ENCODE data around the gene TBC1D25. TPM values are rescaled to one million over a fixed set of nuclear protein-coding genes. Genes with fewer than 3 reads are reported as not detected.
"Not testable (repeated sequence)": the region's sequence is repeated elsewhere in the genome, so short reads cannot be mapped to it uniquely, and the experiment has no call there.

Gene TBC1D25
- total RNA-seq, 4 donors from 2014 or later, result 9.9 to 15.9 (median 12.2) TPM

GRCh38 chrX:48540480-48540879, 966 bp downstream of the TBC1D25 start:
- WGBS, 2 donors, result 77 to 94% methylated on average over 7 of the region's 7 CpGs
- H3K9me3 ChIP-seq, result no peaks in the 10 kb centered on the region
- H3K27me3 ChIP-seq, result no peaks in the 10 kb centered on the region
- H3K4me1 ChIP-seq, result peaks cover 0 to 11% (median 2%) of the 10 kb centered on the region in 4 donors
- TF ChIP-seq EP300 (IDR thresholded peaks at IDR 0.05) (no peak), CTCF (IDR thresholded peaks at IDR 0.05) (no peak), POLR2A (IDR thresholded peaks at IDR 0.05) (no peak)
- no peak for DNase-seq (ENCODE audit: low spot score in 2 of 2)
- peak overlapping the region in 3 of 4 donors; percentile 55 to 80 (median 77) for H3K4me3 ChIP-seq
- peak overlapping the region; percentile 92 to 97 (median 95) for H3K27ac ChIP-seq
- H3K36me3 ChIP-seq, result peaks cover 0 to 26% (median 0%) of the 10 kb centered on the region in 3 donors

- TF ChIP-seq EP300 (IDR thresholded peaks at IDR 0.05) (no peak), CTCF (IDR thresholded peaks at IDR 0.05) (no peak), POLR2A (IDR thresholded peaks at IDR 0.05) (no peak)
- H3K9me3 ChIP-seq, result no peaks in the 10 kb centered on the region
- H3K27ac ChIP-seq, result no peak overlapping the region
- peaks cover 0 to 11% (median 2%) of the 10 kb centered on the region in 4 donors for H3K4me1 ChIP-seq
- DNase-seq (ENCODE audit: low spot score in 2 of 2), result no peak
- no peaks in the 10 kb centered on the region for H3K27me3 ChIP-seq
- H3K36me3 ChIP-seq, result peaks cover 0 to 26% (median 0%) of the 10 kb centered on the region in 3 donors
- H3K4me3 ChIP-seq, result no peak overlapping the region
- 73 to 74% methylated on average over 10 of the region's 10 CpGs for WGBS, 2 donors
Measured at GRCh38 chrX:48541140-48541814, 1.8 kb downstream of the TBC1D25 start.

GRCh38 chrX:48548871-48549270, 9.4 kb downstream of the TBC1D25 start:
- no peaks in the 10 kb centered on the region for H3K9me3 ChIP-seq
- H3K36me3 ChIP-seq, result peaks cover 0 to 19% (median 0%) of the 10 kb centered on the region in 3 donors
- H3K4me1 ChIP-seq, result no peaks in the 10 kb centered on the region
- no peak overlapping the region for H3K27ac ChIP-seq
- no peak overlapping the region for H3K4me3 ChIP-seq
- WGBS, 2 donors, result 78 to 93% methylated on average over 2 to 3 of the region's 3 CpGs
- TF ChIP-seq CTCF (IDR thresholded peaks at IDR 0.05), result no peak
- TF ChIP-seq EP300 (IDR thresholded peaks at IDR 0.05), result no peak
- no peak for TF ChIP-seq POLR2A (IDR thresholded peaks at IDR 0.05)
- no peaks in the 10 kb centered on the region for H3K27me3 ChIP-seq
- no peak for DNase-seq (ENCODE audit: low spot score in 2 of 2)

- WGBS, 2 donors, result 71 to 72% methylated on average over 9 of the region's 9 CpGs
- H3K36me3 ChIP-seq, result peaks cover 0 to 29% (median 0%) of the 10 kb centered on the region in 3 donors
- DNase-seq (ENCODE audit: low spot score in 2 of 2); H3K27me3 ChIP-seq; H3K9me3 ChIP-seq; H3K4me1 ChIP-seq; H3K27ac ChIP-seq; H3K4me3 ChIP-seq: not testable (repeated sequence)
Measured at GRCh38 chrX:48555731-48556325, 16.3 kb downstream of the TBC1D25 start.

- peaks cover 0 to 44% (median 0%) of the 10 kb centered on the region in 3 donors for H3K36me3 ChIP-seq
- no peaks in the 10 kb centered on the region for H3K4me1 ChIP-seq
- H3K4me3 ChIP-seq, result no peak overlapping the region
- no peaks in the 10 kb centered on the region for H3K27me3 ChIP-seq
- 66 to 79% methylated on average over 4 of the region's 4 CpGs for WGBS, 2 donors
- no peak overlapping the region for H3K27ac ChIP-seq
- no peak for DNase-seq (ENCODE audit: low spot score in 2 of 2)
- TF ChIP-seq CTCF (IDR thresholded peaks at IDR 0.05) (no peak), EP300 (IDR thresholded peaks at IDR 0.05) (no peak), POLR2A (IDR thresholded peaks at IDR 0.05) (no peak)
- H3K9me3 ChIP-seq, result no peaks in the 10 kb centered on the region
Measured at GRCh38 chrX:48558271-48558670, 18.8 kb downstream of the TBC1D25 start.
